WERI-Rb-1 (cell line): ENCODE measurements around the gene TRRAP.

ENCODE experiments used
- DNase-seq: peaks from one replicate; pipeline ENCODE4 v3.0.0-alpha.2; 2020
- H3K27ac ChIP-seq: fragments of 250-450 bp; sonication (Bioruptor Pico); 2 replicates; pipeline ENCODE4 v1.5.1; 2020; ENCODE audit warnings: mild to moderate bottlenecking, moderate library complexity
- H3K27me3 ChIP-seq: fragments of 250-450 bp; sonication (Bioruptor Pico); 2 replicates; pipeline ENCODE4 v1.5.1; 2021; ENCODE audit warnings: mild to moderate bottlenecking, low read depth, moderate library complexity; ENCODE audit not compliant: insufficient read depth, severe bottlenecking
- H3K36me3 ChIP-seq: fragments of 250-450 bp; sonication (Bioruptor Pico); 2 replicates; pipeline ENCODE4 v1.5.1; 2020; ENCODE audit warnings: mild to moderate bottlenecking, moderate library complexity
- H3K4me3 ChIP-seq: 2 replicates; pipeline ENCODE4 v1.5.1; 2011; ENCODE audit warnings: low read depth, mild to moderate bottlenecking, control low read depth, low read length
- H3K9me3 ChIP-seq: fragments of 250-450 bp; sonication (Bioruptor Pico); 2 replicates; pipeline ENCODE4 v1.5.1; 2021; ENCODE audit warnings: mild to moderate bottlenecking, moderate library complexity; ENCODE audit not compliant: severe bottlenecking
- CTCF ChIP-seq: IDR thresholded peaks from 2 replicates; pipeline ENCODE4 v1.5.1; 2011; ENCODE audit warnings: low read depth, mild to moderate bottlenecking, control low read depth, inconsistent platforms, low read length

Gene TRRAP

GRCh38 chr7:98879198-98879978 lies 1.1 kb downstream of the TRRAP start:
- peak; percentile 60 for DNase-seq
- Histone ChIP-seq H3K9me3 (no peaks in the 10 kb centered on the region), H3K27ac (peak overlapping the region; percentile 98), H3K4me3 (peak overlapping the region; percentile 88), H3K36me3 (peaks cover 44% of the 10 kb centered on the region), H3K27me3 (no peaks in the 10 kb centered on the region)
- TF ChIP-seq CTCF = peak; percentile 40; the same call in 1 of the 2 replicates

GRCh38 chr7:98879979-98880315 lies 1.6 kb downstream of the TRRAP start:
- Histone ChIP-seq H3K36me3 (peaks cover 49% of the 10 kb centered on the region), H3K27me3 (no peaks in the 10 kb centered on the region), H3K4me3 (peak overlapping the region; percentile 88; the same call in 1 of the 2 replicates), H3K9me3 (no peaks in the 10 kb centered on the region), H3K27ac (no peak overlapping the region)
- no peak for TF ChIP-seq CTCF
- DNase-seq = no peak

GRCh38 chr7:98880485-98880884 lies 2.2 kb downstream of the TRRAP start:
- TF ChIP-seq CTCF = no peak
- H3K4me3 ChIP-seq = no peak overlapping the region
- H3K27me3 ChIP-seq = no peaks in the 10 kb centered on the region
- peaks cover 49% of the 10 kb centered on the region for H3K36me3 ChIP-seq
- no peak for DNase-seq
- no peaks in the 10 kb centered on the region for H3K9me3 ChIP-seq
- no peak overlapping the region for H3K27ac ChIP-seq

GRCh38 chr7:98881561-98882315 lies 3.4 kb downstream of the TRRAP start:
- peaks cover 57% of the 10 kb centered on the region for H3K36me3 ChIP-seq
- no peaks in the 10 kb centered on the region for H3K9me3 ChIP-seq
- no peak for DNase-seq
- H3K4me3 ChIP-seq = no peak overlapping the region
- no peak overlapping the region for H3K27ac ChIP-seq
- TF ChIP-seq CTCF = no peak
- H3K27me3 ChIP-seq = no peaks in the 10 kb centered on the region

GRCh38 chr7:98884416-98884815 lies 6.1 kb downstream of the TRRAP start:
- no peaks in the 10 kb centered on the region for H3K27me3 ChIP-seq
- no peaks in the 10 kb centered on the region for H3K9me3 ChIP-seq
- peaks cover 67% of the 10 kb centered on the region for H3K36me3 ChIP-seq
- no peak overlapping the region for H3K4me3 ChIP-seq
- no peak overlapping the region for H3K27ac ChIP-seq
- DNase-seq = no peak
- TF ChIP-seq CTCF = no peak
